Retinal pigment epithelial cell (primary cell): ENCODE measurements around the gene MYL11.

Experiments used
- DNase-seq: peaks from one replicate; pipeline ENCODE4 v3.0.0-alpha.2; 2010; ENCODE audit warnings: low read depth
- H3K4me3 ChIP-seq: 2 replicates; pipeline ENCODE4 v1.5.1; 2011; ENCODE audit warnings: mild to moderate bottlenecking, low read length, control low read depth, moderate library complexity
- TF ChIP-seq, protein P1 (sequence below): conservative IDR thresholded peaks from 2 replicates; pipeline ENCODE4 v1.5.1; 2011; ENCODE audit warnings: low read depth, low read length, control low read depth, inconsistent platforms

Gene MYL11

GRCh38 chr16:30351586-30352419 lies 22.8 kb upstream of the MYL11 start:
- TF ChIP-seq, protein P1, sequence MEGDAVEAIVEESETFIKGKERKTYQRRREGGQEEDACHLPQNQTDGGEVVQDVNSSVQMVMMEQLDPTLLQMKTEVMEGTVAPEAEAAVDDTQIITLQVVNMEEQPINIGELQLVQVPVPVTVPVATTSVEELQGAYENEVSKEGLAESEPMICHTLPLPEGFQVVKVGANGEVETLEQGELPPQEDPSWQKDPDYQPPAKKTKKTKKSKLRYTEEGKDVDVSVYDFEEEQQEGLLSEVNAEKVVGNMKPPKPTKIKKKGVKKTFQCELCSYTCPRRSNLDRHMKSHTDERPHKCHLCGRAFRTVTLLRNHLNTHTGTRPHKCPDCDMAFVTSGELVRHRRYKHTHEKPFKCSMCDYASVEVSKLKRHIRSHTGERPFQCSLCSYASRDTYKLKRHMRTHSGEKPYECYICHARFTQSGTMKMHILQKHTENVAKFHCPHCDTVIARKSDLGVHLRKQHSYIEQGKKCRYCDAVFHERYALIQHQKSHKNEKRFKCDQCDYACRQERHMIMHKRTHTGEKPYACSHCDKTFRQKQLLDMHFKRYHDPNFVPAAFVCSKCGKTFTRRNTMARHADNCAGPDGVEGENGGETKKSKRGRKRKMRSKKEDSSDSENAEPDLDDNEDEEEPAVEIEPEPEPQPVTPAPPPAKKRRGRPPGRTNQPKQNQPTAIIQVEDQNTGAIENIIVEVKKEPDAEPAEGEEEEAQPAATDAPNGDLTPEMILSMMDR = no peak
- DNase-seq = peak; percentile 87
- no peak overlapping the region for H3K4me3 ChIP-seq

GRCh38 chr16:30352488-30353401 lies 21.9 kb upstream of the MYL11 start:
- no peak for DNase-seq
- no peak overlapping the region for H3K4me3 ChIP-seq
- TF ChIP-seq, protein P1 = peak; percentile 32

- peak overlapping the region; percentile 97 for H3K4me3 ChIP-seq
- TF ChIP-seq, protein P1 = no peak
- DNase-seq = no peak
Measured at GRCh38 chr16:30353438-30354129, 21.0 kb upstream of the MYL11 start.

DNA sequence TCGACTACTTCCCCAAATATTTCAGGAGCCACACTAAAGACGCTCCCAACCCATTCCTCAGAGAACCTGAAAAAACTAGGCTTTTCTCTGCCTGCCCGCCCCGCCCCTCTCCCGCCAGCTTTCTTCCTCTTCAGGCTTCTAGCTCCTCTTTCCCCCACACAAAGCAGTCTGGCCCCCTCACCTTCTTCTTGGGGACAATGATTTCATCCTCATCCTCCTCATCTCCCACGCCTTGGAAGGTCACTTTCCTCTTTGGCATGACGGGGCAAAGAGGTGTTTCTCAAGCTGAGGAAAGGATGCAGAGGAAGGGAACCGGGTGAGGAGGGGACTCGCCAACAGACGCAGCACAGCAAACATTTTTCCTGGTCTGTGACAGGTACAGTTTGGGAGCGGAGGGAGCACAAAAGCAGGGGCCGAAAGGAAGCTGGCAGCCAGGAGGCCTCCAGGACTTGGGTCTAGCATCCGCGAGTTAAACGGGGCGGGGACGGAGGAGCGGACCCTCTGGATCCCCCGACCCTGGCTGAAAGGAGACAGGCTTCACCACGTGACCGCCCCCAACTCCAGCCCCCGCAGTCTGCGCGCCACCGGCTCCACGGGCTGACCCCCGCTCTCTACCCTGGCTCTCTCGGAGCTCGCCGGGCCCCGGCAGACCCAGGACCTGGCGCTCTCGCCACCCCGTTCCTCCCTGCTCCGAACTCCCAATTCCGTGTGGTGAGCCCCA lies 20.0 kb upstream of the MYL11 start:
- peak overlapping the region; percentile 97 for H3K4me3 ChIP-seq
- no peak for DNase-seq
- TF ChIP-seq, protein P1 = no peak

DNA sequence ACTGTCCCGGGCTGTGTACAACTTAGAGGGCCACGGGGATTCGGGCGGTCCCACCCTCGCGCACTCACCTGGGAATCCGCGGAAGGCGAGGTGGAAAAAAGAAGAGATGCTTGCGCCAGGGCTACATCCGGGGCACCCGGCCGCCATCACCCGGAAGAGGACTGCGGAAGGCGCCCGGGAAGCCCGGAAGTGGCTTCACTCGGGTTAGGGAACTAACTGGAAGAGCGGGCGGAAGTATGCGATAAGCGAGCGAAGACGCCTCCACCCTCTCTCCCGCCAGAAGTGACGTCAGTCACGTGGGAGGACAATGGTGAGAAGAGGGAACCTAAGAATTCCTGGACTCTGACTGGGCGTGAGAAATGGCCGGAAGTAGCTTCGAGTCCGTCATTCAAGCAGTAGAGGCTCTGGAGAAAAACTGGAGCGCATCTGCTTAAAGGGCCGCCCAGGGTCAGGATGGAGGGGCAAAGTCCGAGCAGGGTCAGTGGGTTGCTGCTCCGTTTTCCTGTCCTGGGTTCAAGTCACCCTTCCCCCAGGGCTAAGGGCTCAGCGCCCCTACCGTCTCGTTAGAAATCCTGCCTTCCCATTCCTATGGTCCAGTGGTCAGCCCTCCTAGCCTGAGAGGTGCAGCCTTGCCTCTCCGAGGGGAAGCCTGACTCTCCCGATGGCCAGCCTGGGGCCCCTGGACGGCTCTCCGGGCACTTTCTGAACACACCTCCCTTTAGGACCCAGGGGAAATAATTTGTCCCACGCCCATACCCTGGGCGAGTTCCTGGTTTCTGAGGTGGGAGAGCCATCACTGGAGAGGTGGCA lies 19.3 kb upstream of the MYL11 start, which contains the start of gene CD2BP2:
Gene CD2BP2, minus strand, starts transcription at position 165 of the 810 bp plus-strand sequence. CDS start 627 bp downstream, outside the sequence.
- DNase-seq = peak; percentile 98
- H3K4me3 ChIP-seq = peak within 1 kb of the TSS; percentile 97
- TF ChIP-seq, protein P1 = no peak
